ENCODE results near the gene ELOB.
A peak's percentile ranks its signal among the peaks of the same experiment; 100 is the strongest.

Gene ELOB

DNA sequence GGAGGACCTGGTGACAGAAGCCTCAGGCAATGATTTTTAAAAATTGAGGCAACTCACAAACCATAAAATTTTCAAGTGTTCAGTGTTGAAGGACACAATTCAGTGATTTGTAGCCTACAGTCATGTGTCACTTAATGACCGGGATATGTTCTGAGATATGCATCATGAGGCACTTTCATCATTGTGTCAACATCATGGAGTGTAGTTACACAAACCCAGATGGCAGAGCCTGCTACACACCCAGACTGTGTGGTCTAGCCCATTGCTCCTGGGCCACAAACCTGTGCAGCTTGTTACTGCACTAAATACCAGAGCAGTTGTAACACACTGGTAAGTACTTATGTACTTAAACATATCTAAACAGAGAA is 22.8 kb upstream of the ELOB start:
- CTCF ChIA-PET: interaction anchor here (1.5 kb wide), 1 partner anchor 39 kb away, joined by 6 read pairs; no protein-coding TSS in a partner anchor
- Histone ChIP-seq H3K27ac (ENCODE audit: extremely low read depth, low read depth, low read length) (no peak overlapping the region), H3K36me3 (ENCODE audit: control insufficient read depth in 2 of 2, insufficient read depth in 1 of 2, low read length in 2 of 2) (no peaks in the 10 kb centered on the region), H3K4me1 (ENCODE audit: control insufficient read depth, insufficient read depth, low read length) (peaks cover 8% of the 10 kb centered on the region), H3K4me3 (ENCODE audit: low read depth, low read length) (no peak overlapping the region), H3K9me3 (ENCODE audit: control insufficient read depth, insufficient read depth, low read depth, low read length) (no peaks in the 10 kb centered on the region)
- POLR2A ChIA-PET: interaction anchor here (0.7 kb wide), 1 partner anchor 32 kb away, joined by 3 read pairs; no protein-coding TSS in a partner anchor
- peak; percentile 80; the same call in 1 of the 2 replicates for TF ChIP-seq BCL11A (tag by site-specific recombination; IDR thresholded peaks at IDR 0.05; ENCODE audit: low read depth)
- no peak for TF ChIP-seq YY2 (tag by site-specific recombination; IDR thresholded peaks at IDR 0.05)
- no peak for TF ChIP-seq ZNF175 (tag by site-specific recombination; IDR thresholded peaks at IDR 0.05)
- peak; percentile 55; the same call in 1 of the 2 replicates for TF ChIP-seq FEZF1 (tag by site-specific recombination; IDR thresholded peaks at IDR 0.05)
- TF ChIP-seq ZBTB17 (tag by site-specific recombination; IDR thresholded peaks at IDR 0.05): peak; percentile 89
- TF ChIP-seq ZNF76 (tag by site-specific recombination; IDR thresholded peaks at IDR 0.05; ENCODE audit: borderline replicate concordance, low read depth): no peak
- no peak for TF ChIP-seq ZNF658 (tag by site-specific recombination; IDR thresholded peaks at IDR 0.05)
- no peak for TF ChIP-seq ZNF837 (tag by site-specific recombination; IDR thresholded peaks at IDR 0.05)
- TF ChIP-seq, protein P1, sequence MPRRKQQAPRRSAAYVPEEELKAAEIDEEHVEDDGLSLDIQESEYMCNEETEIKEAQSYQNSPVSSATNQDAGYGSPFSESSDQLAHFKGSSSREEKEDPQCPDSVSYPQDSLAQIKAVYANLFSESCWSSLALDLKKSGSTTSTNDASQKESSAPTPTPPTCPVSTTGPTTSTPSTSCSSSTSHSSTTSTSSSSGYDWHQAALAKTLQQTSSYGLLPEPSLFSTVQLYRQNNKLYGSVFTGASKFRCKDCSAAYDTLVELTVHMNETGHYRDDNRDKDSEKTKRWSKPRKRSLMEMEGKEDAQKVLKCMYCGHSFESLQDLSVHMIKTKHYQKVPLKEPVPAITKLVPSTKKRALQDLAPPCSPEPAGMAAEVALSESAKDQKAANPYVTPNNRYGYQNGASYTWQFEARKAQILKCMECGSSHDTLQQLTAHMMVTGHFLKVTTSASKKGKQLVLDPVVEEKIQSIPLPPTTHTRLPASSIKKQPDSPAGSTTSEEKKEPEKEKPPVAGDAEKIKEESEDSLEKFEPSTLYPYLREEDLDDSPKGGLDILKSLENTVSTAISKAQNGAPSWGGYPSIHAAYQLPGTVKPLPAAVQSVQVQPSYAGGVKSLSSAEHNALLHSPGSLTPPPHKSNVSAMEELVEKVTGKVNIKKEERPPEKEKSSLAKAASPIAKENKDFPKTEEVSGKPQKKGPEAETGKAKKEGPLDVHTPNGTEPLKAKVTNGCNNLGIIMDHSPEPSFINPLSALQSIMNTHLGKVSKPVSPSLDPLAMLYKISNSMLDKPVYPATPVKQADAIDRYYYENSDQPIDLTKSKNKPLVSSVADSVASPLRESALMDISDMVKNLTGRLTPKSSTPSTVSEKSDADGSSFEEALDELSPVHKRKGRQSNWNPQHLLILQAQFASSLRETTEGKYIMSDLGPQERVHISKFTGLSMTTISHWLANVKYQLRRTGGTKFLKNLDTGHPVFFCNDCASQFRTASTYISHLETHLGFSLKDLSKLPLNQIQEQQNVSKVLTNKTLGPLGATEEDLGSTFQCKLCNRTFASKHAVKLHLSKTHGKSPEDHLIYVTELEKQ (tag by site-specific recombination; IDR thresholded peaks at IDR 0.05; ENCODE audit: borderline replicate concordance): peak; percentile 99
- no peak for TF ChIP-seq ZBTB8A (tag by site-specific recombination; IDR thresholded peaks at IDR 0.05)
- TF ChIP-seq ZNF629 (tag by site-specific recombination; IDR thresholded peaks at IDR 0.05): peak; percentile 96
- 0 out of 2 replicates have a peak, but pooled peaks have one; percentile 65 for TF ChIP-seq ZNF2 (tag by site-specific recombination; IDR thresholded peaks at IDR 0.05)
- TF ChIP-seq ZNF843 (tag by site-specific recombination; IDR thresholded peaks at IDR 0.05): peak; percentile 61; the same call in 1 of the 2 replicates
- TF ChIP-seq ZSCAN30 (tag by site-specific recombination; IDR thresholded peaks at IDR 0.05): peak; percentile 38; the same call in 1 of the 2 replicates
- TF ChIP-seq, protein P2, sequence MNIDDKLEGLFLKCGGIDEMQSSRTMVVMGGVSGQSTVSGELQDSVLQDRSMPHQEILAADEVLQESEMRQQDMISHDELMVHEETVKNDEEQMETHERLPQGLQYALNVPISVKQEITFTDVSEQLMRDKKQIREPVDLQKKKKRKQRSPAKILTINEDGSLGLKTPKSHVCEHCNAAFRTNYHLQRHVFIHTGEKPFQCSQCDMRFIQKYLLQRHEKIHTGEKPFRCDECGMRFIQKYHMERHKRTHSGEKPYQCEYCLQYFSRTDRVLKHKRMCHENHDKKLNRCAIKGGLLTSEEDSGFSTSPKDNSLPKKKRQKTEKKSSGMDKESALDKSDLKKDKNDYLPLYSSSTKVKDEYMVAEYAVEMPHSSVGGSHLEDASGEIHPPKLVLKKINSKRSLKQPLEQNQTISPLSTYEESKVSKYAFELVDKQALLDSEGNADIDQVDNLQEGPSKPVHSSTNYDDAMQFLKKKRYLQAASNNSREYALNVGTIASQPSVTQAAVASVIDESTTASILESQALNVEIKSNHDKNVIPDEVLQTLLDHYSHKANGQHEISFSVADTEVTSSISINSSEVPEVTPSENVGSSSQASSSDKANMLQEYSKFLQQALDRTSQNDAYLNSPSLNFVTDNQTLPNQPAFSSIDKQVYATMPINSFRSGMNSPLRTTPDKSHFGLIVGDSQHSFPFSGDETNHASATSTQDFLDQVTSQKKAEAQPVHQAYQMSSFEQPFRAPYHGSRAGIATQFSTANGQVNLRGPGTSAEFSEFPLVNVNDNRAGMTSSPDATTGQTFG (tag by site-specific recombination; IDR thresholded peaks at IDR 0.05; ENCODE audit: borderline replicate concordance): no peak
- peak; percentile 95 for TF ChIP-seq ZNF24 (tag by site-specific recombination; IDR thresholded peaks at IDR 0.05)
- TF ChIP-seq, protein P3, sequence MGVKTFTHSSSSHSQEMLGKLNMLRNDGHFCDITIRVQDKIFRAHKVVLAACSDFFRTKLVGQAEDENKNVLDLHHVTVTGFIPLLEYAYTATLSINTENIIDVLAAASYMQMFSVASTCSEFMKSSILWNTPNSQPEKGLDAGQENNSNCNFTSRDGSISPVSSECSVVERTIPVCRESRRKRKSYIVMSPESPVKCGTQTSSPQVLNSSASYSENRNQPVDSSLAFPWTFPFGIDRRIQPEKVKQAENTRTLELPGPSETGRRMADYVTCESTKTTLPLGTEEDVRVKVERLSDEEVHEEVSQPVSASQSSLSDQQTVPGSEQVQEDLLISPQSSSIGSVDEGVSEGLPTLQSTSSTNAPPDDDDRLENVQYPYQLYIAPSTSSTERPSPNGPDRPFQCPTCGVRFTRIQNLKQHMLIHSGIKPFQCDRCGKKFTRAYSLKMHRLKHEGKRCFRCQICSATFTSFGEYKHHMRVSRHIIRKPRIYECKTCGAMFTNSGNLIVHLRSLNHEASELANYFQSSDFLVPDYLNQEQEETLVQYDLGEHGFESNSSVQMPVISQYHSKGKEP (tag by site-specific recombination; IDR thresholded peaks at IDR 0.05): peak; percentile 89
- no peak for TF ChIP-seq ZNF791 (tag by site-specific recombination; IDR thresholded peaks at IDR 0.05)
- TF ChIP-seq, protein P4, sequence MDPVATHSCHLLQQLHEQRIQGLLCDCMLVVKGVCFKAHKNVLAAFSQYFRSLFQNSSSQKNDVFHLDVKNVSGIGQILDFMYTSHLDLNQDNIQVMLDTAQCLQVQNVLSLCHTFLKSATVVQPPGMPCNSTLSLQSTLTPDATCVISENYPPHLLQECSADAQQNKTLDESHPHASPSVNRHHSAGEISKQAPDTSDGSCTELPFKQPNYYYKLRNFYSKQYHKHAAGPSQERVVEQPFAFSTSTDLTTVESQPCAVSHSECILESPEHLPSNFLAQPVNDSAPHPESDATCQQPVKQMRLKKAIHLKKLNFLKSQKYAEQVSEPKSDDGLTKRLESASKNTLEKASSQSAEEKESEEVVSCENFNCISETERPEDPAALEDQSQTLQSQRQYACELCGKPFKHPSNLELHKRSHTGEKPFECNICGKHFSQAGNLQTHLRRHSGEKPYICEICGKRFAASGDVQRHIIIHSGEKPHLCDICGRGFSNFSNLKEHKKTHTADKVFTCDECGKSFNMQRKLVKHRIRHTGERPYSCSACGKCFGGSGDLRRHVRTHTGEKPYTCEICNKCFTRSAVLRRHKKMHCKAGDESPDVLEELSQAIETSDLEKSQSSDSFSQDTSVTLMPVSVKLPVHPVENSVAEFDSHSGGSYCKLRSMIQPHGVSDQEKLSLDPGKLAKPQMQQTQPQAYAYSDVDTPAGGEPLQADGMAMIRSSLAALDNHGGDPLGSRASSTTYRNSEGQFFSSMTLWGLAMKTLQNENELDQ (tag by site-specific recombination; IDR thresholded peaks at IDR 0.05; ENCODE audit: low read depth): no peak
- peak; percentile 67; the same call in 1 of the 2 replicates for TF ChIP-seq TCF7L2 (IDR thresholded peaks at IDR 0.05; ENCODE audit: borderline replicate concordance, low read depth, low read length)
- TF ChIP-seq, protein P5, sequence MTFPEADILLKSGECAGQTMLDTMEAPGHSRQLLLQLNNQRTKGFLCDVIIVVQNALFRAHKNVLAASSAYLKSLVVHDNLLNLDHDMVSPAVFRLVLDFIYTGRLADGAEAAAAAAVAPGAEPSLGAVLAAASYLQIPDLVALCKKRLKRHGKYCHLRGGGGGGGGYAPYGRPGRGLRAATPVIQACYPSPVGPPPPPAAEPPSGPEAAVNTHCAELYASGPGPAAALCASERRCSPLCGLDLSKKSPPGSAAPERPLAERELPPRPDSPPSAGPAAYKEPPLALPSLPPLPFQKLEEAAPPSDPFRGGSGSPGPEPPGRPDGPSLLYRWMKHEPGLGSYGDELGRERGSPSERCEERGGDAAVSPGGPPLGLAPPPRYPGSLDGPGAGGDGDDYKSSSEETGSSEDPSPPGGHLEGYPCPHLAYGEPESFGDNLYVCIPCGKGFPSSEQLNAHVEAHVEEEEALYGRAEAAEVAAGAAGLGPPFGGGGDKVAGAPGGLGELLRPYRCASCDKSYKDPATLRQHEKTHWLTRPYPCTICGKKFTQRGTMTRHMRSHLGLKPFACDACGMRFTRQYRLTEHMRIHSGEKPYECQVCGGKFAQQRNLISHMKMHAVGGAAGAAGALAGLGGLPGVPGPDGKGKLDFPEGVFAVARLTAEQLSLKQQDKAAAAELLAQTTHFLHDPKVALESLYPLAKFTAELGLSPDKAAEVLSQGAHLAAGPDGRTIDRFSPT (tag by site-specific recombination; IDR thresholded peaks at IDR 0.05): 0 out of 2 replicates have a peak, but pooled peaks have one; percentile 45
- peak; percentile 84 for TF ChIP-seq ZNF561 (tag by site-specific recombination; IDR thresholded peaks at IDR 0.05; ENCODE audit: borderline replicate concordance)
- TF ChIP-seq ZBTB21 (tag by site-specific recombination; IDR thresholded peaks at IDR 0.05): peak; percentile 27; the same call in 1 of the 2 replicates
- TF ChIP-seq ZFP3 (tag by site-specific recombination; IDR thresholded peaks at IDR 0.05; ENCODE audit: low read depth): no peak
- peak; percentile 97 for TF ChIP-seq ZEB2 (tag by site-specific recombination; IDR thresholded peaks at IDR 0.05)
- peak; percentile 49 for TF ChIP-seq ZNF335 (tag by site-specific recombination; conservative IDR thresholded peaks at IDR 0.05)
- TF ChIP-seq PRDM1 (tag by site-specific recombination; IDR thresholded peaks at IDR 0.05): no peak
